Ramos (cell line): ENCODE data around the gene ROR1.

ENCODE experiments used
- in situ Hi-C: fragments of 300-500 bp; cut with MboI; formaldehyde crosslinking; loops from one replicate; pipeline ENCODE4 v1.14.3; 2022; ENCODE audit warnings: low sequenced_read_pairs; ENCODE audit not compliant: unreplicated experiment

The ROR1 gene

DNA sequence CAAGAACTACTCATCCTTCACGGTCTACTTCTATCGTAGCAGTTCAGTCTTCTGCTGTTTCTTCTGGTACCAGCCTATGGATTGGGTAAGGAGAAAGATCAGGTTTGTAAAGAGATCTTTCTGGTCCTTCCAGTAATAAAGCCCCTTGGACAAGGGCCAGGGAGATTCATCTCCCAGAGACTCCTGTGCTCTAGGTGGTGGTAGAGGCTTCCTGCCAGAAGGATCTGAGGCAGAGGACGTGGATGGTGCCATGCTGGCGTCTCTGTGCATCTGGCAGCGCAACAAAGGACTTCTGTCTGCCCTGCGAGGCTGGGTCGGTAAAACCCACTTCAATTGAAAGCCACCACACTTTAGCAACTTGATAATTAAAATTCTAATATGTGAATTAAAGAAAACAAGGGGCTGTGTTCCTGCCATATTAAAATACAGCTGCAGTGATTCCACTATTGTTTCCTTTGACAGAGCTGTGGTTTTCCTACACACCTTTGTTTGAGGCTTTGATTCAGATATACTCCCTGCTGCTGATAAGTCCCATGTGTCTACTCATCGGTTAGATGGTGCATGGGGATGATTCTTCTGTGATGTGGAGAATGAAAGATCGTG, 73.6 kb downstream of the ROR1 start:
- in situ Hi-C loops: no loop called here

DNA sequence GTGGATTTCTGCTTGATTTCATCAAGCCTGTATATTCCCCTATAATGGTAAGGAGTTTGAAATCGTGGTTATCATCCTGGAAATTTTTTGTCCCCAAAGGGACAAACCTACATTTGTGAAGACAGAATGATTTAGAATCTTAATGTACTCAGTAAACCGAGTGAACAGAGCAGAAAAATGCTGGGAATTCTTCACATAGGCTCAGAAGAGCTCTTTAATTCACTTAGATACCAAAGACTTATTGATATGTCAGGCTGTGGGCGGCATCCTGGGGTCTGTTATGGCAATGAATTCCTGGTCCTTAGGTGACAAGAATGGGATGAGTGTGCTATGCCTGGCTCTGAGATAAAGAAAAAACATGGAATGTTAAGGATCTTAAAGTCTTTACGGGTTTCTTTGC, 74.9 kb downstream of the ROR1 start:
- in situ Hi-C loops: no loop called here

DNA sequence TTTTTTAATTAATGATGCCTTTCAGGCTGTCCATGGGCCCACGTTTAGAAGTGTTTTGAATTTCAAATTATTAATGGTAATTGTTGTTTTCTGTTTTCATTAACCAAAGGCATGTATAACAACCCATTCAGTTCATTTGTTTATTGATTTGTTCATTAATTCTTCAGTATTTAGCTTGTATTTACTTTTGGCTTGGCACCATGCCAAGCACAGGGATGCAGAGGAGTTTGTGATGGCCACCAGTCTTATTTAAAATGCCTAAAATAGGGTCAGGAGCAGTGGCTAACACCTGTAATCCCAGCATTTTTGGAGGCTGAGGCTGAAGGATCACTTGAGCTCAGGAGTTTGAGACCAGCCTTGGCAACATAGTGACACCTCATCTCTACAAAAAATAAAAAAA, 75.3 kb downstream of the ROR1 start:
- in situ Hi-C loops: no loop called here

DNA sequence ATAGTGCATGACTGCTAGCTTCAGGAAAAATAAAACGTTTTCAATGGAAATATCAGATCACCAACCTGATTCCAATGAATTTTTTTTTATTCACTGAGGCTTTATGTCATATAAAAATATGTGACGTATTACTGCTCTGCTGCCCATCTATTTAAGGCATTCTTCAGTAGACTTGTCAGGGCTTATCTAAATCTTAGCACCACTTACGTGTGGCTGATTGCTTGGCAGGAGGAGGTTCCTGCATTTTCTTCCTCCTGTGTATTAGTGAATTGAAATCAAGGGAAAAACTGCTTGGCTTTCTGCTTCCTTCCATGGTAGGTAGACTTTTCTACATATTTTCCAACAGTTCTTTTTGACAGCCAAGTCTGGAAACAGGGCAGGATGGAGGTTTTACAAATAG, 80.3 kb downstream of the ROR1 start:
- in situ Hi-C loops: no loop called here

DNA sequence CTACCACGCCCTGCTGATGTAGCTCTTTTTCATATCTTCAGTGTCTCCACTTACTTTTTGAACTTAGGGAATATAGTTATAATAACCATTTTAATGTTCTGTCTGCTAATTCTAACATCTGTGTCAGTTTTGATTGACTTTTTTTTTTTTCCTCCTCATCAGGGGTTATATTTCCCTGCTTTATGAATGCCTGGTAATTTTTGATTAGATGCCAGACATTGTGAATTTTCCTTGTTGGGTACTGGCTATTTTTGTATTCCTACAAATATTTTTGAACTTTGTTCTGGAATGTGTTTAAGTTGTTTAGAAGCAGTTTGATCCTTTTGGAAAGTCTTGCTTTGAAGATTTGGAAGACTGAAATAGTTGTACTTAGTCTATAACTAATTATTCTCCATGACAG, 82.1 kb downstream of the ROR1 start:
- in situ Hi-C loops: no loop called here

DNA sequence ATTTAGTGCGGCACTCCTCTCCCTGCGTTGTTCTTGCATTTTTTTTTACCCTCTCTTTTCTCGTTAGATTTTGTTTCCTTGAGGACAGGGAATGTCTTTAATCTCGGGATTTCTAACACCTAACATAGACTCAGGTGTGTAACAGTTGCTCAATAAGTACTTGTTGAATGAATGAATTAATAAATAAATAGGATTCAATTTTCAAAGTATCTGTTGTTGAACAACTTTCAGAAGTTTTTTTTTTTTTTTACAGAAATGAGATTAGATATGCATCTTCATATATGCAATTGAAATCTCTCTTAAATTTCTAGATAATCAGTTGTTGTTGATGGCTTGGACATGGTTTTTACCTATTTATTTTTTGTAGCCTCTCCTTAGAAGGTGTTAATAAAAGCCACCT, 83.1 kb downstream of the ROR1 start:
- in situ Hi-C loops: no loop called here

DNA sequence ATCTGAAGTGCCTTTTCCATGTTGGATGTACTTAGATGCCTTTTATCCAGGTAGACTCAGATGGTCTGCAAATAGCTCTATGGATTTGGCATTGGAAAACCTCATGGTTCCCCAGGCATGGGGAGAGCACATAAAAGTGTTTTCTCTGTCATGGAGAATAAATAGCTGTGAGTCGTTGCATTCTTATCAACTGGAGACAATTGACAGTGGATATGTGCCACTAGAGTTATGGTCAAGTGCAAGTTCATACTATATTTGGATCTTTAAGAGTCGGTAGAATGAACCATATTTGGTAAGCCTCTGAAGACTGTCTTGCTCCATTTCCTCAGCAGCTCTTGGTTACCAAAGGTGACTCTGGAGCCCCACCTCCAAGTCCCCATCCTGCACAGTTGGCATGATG, 83.7 kb downstream of the ROR1 start:
- in situ Hi-C loops: no loop called here

DNA sequence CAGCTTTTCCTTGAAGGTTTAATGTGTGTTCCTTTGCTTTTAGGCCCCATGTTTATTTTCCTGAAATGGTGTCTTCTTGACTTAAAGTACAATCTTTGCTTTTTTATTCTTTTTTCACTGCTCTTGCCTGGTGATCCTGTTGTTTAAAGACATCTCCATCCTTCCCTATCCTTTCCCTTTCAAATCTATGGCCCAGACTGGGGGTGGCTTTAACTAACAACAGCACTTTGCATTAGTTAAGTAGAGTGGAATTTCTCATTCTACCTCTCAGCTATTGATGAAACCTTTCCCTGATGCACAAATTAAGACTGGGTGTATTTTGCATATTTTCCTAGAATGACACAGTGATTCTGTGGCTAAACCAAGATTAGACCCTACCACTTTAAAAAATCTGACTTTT, 84.3 kb downstream of the ROR1 start:
- in situ Hi-C loops: no loop called here

DNA sequence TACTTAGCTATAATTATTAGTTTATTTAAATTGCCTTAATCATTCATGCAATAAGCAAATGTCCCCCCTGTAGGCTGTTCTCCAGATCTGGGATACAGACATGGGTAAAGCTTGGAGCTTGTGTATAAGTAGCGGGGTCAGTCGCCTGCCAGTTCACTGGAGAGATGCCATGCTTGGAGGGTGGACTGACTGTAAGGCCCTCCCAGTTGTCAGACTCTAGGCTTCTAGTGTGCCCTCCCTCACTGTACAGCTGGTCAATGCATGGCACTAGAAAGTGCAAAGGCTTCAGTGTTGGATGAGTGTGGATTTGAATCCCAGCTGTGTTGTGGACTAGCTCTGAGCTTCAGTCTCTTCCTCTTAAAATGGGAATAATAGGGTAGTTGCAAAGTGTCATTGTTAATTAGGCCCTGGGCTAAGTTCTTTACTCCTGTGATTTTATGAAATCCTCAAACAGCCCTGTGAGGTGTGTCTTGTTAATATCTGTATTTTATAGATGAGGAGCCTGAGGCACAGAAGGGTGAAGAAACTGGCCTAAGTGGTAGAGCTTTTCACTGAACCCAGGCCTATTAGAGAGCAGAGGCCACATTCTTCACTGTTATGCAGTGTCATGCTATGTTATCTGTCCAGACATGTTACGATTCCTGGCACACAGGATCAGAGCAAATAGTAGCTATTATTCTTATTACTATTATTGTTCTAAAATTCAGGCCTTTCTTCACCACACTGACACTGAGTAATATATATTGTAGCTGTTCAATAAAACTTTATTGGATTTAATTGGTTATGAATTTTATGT, 85.9 kb downstream of the ROR1 start:
- in situ Hi-C loops: no loop called here

DNA sequence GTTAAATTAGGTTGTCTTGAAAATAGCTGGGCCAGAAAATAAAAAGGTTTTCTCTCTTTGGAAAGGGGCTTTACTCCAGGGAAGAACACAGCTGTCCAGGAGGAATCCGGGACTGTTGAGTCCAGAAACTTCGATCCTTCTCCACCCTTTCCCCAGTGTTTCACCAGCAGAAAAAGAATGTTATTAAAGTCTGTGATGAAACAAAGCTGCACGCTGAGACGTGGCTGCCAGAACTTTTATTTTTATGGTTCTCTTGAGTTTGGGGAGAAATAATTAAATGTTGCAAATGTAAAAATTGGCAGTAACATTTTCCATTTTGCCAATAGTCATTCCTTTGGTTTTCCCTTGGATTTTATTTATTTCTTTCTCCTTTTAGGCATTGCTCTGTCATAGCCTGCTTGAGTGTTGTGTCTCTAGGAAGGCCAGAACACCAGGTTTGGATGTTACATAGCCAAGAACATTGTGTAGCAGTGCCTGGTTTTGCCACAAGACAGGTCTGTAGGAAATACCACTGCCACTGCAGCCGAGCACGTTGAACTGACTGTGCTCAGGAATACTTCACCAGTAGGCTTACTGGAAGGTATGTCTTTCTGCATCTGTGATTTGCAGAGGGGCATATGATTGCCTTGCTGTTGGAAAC, 87.4 kb downstream of the ROR1 start:
- in situ Hi-C loops: no loop called here

DNA sequence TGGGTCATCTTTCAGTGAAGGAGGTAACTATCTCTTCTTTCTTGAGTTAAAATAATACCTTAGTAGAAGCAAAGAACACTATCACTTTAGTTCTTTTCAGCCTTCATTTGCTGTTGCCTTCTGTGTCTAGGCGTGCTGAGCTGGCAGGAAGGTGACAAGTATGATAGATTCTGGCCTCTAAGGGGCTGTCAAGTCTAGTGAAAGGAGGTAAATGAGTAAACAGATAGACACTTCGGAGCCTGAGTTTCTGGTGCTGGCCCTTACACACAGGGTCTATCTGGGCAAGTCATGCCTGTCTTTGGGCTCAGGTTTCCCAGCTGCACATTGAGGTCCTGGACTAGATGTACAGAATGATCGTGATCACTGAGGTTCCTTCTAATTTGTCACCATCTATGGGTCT, 89.3 kb downstream of the ROR1 start:
- in situ Hi-C loops: no loop called here

DNA sequence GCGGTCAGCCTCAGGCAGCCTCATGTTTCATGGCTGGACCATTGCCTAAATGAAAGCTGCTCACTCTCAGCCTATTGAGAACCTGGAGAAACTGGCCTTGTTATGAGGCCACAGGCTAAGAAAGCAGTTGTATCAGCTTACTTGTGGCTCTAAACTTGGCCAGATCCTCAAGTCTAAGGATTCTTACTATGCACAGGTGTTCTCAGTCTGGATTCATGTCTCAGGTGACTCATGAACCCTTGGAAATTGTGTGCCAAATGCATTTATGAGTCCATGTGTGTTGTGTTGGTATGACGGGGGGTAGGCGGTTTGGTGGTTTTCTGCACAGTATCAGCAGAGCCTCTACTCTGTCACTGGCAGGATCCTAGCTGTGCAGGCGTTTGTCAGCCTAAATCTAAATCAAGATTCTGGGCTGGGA, 90.4 kb downstream of the ROR1 start:
- in situ Hi-C loops: no loop called here

DNA sequence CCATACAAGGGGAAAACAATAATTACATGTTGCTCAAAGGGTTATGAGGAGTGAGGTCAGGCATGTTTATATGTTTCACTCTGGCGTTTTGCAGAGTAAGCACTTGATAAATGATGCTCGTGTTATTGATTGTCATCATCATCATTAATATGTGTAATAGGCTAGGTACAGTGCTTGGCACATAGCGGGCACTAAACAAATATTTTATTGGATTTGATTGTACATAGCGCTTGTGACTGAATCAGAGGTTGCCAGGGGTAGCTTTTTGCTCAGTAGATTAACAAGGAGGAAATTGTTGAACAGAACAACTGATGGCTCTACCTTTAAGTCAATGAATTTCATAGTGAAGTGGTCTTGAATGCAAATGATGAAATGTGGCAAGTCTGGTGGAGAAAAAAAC, 91.7 kb downstream of the ROR1 start:
- in situ Hi-C loops: no loop called here

DNA sequence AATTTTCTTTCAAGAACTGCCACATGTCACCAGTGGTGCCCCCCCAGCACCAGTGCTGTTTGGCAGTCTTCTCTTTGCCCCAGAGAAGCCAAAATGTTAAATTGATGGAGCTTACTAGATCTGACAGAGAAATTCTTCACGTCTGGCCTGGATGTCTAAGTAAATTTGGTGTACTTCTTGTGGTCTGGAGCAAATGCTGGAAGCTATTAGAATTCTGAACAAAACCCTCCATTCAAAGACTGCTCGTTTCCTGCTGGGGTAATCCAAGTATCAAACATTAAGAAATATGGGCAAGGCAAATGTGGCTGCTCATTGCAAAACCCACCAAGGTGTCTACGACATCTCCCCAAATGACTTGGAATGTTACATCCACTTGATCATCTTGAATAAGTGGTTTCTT, 92.3 kb downstream of the ROR1 start:
- in situ Hi-C loops: no loop called here

DNA sequence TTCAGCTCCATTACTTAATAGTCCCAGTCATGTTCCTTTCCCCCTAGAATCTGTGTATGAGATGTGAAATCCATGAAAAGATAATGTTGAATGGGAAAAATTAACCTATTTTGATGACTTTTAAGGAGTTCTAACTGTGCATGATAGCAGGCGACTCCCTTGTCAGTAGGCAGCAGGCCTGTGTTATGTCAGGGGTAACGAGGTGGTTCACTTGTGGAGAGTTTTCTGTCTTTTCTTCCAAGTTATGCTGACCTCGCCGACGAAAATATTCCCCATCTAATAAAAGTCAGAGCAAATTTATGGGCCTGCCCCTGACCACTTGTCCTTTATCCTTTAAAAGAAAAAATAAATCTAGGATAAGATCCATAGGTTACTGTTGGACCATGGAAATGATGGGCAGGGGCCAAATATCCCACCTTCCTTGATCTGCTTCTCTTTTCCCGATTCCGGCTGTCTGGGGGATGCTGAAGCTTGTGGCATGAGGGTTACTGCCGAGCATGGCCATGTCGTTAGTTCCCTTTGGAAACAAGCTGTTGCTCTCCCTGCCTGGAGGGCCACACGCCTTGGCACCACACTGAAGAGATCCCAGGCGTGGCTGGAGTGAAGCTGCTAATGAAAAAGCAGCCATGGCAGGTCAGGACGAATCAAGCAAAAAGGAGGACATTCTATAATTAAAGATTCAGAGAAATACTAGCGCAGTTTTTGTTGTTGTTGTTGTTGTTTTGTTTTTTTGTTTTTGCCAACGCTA, 93.8 kb downstream of the ROR1 start:
- in situ Hi-C loops: no loop called here

DNA sequence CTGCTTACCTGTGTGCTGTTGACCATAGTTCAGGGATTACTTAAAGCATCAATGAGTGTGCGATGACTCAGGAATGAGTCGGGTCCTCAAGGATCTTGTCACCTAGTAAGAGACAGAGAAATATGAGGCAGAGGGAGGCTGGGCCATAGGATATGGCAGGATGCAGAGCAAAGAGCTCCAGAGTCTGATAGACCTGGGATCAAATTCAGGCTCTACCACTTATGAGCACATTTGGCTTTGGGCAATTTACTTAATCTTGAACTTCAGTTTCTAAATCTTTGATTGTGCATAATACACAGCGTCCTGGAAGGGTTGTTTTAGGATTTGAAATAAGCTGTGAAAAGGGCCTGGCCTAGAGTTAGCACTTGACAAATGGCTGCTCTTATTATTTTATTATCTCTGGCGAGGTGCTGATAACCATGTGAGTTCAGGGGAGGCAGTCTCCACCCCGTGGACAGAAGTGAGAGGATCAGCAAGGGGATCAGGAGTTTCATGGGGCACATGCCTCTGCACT, 94.5 kb downstream of the ROR1 start:
- in situ Hi-C loops: no loop called here

DNA sequence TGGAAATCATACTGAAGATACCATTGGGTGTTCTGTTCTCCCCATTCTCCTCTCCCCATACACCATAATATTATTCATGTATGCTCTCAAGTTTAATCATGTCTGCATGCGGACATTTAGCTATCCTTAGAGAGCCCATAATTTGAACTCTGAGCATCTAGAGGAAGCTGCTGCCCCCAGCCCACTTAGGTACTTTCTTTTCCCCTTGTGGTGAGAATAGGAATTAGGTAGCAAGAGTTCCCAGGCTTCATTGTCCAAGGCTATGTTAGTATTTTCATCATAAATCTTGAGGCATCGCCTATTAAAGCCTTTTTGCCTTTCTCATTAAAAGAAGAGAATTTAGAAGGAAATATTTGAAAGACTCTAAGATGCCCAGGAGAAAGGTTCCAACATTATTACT, 96.3 kb downstream of the ROR1 start:
- in situ Hi-C loops: no loop called here

DNA sequence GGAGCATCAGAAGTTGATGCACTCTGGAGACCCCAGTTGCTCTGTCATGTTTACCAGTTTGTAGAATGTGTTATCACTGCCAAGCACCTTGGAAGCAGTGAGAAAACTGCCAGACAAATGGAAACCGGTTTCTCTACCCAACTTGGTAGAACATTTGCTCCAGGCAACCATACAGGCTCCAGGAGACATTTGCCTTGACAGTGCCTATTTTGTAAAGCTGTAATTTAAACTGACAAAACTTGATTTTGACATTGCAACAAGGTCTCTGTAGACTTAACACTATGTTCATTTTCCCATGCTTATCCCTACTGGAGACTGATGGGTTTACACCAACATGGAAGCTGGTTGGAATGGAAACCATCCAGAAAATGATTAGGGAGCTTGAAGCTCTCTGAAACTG, 97.6 kb downstream of the ROR1 start:
- in situ Hi-C loops: no loop called here

DNA sequence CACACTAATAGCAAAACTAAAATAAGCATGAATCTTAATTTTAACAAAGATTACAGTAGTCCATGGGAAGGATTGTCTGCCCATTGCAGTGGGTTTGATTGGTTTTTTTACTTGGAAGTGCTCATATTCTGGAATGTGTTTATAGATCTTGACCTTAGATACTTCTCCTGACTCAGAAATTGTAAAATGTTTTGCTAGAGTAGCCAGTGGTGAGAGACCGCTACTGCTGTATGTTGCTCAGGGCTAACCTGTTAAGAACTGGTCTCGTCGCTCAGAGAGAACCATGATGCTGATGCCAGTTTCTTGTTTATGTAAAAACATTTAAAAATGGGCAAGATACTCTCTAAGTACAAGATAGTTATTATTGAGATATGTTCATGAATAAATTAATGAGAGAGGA, 99.9 kb downstream of the ROR1 start:
- in situ Hi-C loops: no loop called here

DNA sequence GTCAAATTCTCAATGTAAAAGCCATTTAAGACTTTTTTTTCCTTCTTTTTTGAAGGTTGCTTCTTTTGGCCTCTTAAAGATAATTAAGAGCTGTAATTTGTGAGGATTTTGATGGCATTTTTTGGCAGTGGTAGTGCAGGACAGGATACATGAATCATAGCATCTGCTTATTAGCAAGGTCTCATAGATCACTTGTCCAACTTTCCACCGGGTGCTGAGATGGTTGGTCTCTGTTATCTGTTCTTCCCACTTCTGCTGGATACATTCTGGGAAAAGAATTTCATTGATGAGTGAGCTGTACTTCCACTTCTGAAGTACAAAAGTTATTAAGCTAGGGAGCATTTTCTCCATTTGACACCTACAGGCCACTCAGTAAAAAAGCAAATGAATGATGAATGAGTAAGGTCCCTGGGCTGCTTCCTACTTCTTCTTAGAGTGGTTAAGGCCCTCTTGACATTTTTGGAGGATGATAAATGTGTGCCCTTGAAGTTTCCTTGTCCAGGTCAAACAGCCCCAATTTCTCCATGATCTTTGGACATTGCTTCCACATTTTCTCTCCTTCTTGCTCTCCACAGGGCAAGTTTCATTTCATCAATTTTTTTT, 100.6 kb downstream of the ROR1 start:
- in situ Hi-C loops: no loop called here
